ENCODE results near the gene PCCA.

- TF ChIP-seq POLR2AphosphoS5 (IDR thresholded peaks at IDR 0.05) (no peak), CTCF (IDR thresholded peaks at IDR 0.05) (no peak), POLR2A (IDR thresholded peaks at IDR 0.05; ENCODE audit: low read depth) (no peak), EP300 (IDR thresholded peaks at IDR 0.05) (no peak)
These were observed 132.3 kb downstream of the PCCA start for GRCh38 chr13:100221166-100221565.

Measured in esophagus muscularis mucosa (tissue), 4 donors.